Activated CD8-positive, alpha-beta memory T cell treated with anti-CD3 and anti-CD28 coated beads, Interleukin-2, amount 50 U/mL, for 1 hour (primary cell): ENCODE results near the gene MYADM.
"Not testable (repeated sequence)": the region's sequence is repeated elsewhere in the genome, so short reads cannot be mapped to it uniquely, and the experiment has no call there.

Experiments
- DNase-seq: peaks from one replicate; pipeline ENCODE4 v3.0.0-alpha.2; 2020; ENCODE audit errors: extremely low read depth

MYADM gene

GRCh38 chr19:53867225-53868090 is at the start of gene MYADM:
Gene MYADM (plus strand): TSS chr19:53867883. CDS start chr19:53873530, 5,647 bp downstream.
- DNase-seq = peak; percentile 99

GRCh38 chr19:53818756-53819155 is 48.9 kb upstream of the MYADM start:
- no peak for DNase-seq

- DNase-seq = no peak
These were observed 47.8 kb upstream of the MYADM start for GRCh38 chr19:53819861-53820260.

GRCh38 chr19:53823380-53824120 is 44.1 kb upstream of the MYADM start:
- DNase-seq = no peak

GRCh38 chr19:53824134-53824611 is 43.5 kb upstream of the MYADM start, which contains the start of gene NLRP12:
Gene NLRP12 (minus strand): TSS chr19:53824314. CDS start chr19:53824174, 140 bp downstream.
- DNase-seq = no peak

GRCh38 chr19:53826876-53827275 is 40.8 kb upstream of the MYADM start:
- DNase-seq = no peak

GRCh38 chr19:53828531-53828930 is 39.2 kb upstream of the MYADM start:
- no peak for DNase-seq

- DNase-seq = not testable (repeated sequence)
These were observed 34.8 kb upstream of the MYADM start for GRCh38 chr19:53832861-53833260.

- not testable (repeated sequence) for DNase-seq
These were observed 29.2 kb upstream of the MYADM start for GRCh38 chr19:53838446-53838845.

GRCh38 chr19:53840241-53840640 is 27.4 kb upstream of the MYADM start:
- DNase-seq = not testable (repeated sequence)

- DNase-seq = not testable (repeated sequence)
These were observed 26.8 kb upstream of the MYADM start for GRCh38 chr19:53840914-53841313.

- no peak for DNase-seq
These were observed 22.8 kb upstream of the MYADM start for GRCh38 chr19:53844849-53845246.

- DNase-seq = no peak
These were observed 20.1 kb upstream of the MYADM start for GRCh38 chr19:53847555-53847954.

- no peak for DNase-seq
These were observed 18.4 kb upstream of the MYADM start for GRCh38 chr19:53849237-53849676.

GRCh38 chr19:53853707-53854106 is 14.0 kb upstream of the MYADM start:
- DNase-seq = no peak

GRCh38 chr19:53864308-53864836 is 3.3 kb upstream of the MYADM start:
- no peak for DNase-seq

- no peak for DNase-seq
These were observed 2.2 kb upstream of the MYADM start for GRCh38 chr19:53865523-53865917.

GRCh38 chr19:53865918-53866864 is 1.5 kb upstream of the MYADM start:
- no peak for DNase-seq

- DNase-seq = no peak
These were observed 838 bp upstream of the MYADM start for GRCh38 chr19:53866865-53867224.

- DNase-seq = no peak
These were observed 608 bp downstream of the MYADM start for GRCh38 chr19:53868091-53868891.
